Measurements from ENCODE around the gene FGFRL1. TPM values are rescaled to one million over a fixed set of nuclear protein-coding genes. Genes with fewer than 3 reads are reported as not detected.

Gene FGFRL1
- total RNA-seq, 2 donors from 2014 or later, result 38.7 to 50.4 TPM

DNA sequence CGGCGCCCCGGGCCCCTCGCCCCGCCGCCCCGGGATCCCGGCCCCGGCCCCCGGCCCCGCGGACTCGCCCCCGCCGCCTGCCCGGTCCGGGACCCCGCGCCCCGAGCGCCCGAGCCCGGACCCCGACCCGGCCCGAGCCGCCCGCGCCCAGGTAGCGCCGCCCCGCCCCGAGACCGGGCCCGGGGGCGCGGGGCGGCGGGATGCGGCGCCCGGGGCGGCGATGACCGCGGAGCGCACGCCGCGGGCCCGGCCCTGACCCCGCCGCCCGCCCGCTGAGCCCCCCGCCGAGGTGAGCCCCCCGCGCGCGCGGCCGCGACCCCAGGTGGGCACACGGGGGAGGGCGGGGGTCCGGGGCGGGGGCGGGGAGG, 224 bp downstream of the FGFRL1 start:
- TF ChIP-seq POLR2A (IDR thresholded peaks at IDR 0.05), result no peak
- TF ChIP-seq, protein P1, sequence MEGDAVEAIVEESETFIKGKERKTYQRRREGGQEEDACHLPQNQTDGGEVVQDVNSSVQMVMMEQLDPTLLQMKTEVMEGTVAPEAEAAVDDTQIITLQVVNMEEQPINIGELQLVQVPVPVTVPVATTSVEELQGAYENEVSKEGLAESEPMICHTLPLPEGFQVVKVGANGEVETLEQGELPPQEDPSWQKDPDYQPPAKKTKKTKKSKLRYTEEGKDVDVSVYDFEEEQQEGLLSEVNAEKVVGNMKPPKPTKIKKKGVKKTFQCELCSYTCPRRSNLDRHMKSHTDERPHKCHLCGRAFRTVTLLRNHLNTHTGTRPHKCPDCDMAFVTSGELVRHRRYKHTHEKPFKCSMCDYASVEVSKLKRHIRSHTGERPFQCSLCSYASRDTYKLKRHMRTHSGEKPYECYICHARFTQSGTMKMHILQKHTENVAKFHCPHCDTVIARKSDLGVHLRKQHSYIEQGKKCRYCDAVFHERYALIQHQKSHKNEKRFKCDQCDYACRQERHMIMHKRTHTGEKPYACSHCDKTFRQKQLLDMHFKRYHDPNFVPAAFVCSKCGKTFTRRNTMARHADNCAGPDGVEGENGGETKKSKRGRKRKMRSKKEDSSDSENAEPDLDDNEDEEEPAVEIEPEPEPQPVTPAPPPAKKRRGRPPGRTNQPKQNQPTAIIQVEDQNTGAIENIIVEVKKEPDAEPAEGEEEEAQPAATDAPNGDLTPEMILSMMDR (IDR thresholded peaks at IDR 0.05), result no peak
- Histone ChIP-seq H3K9me3 (no peaks in the 10 kb centered on the region), H3K4me3 (no peak overlapping the region), H3K4me1 (peaks cover 47% of the 10 kb centered on the region), H3K27me3 (no peaks in the 10 kb centered on the region), H3K36me3 (replicated peaks in 1 of 2; ENCODE audit: insufficient read depth in 1 of 2, low read depth in 2 of 2) (no peaks in the 10 kb centered on the region), H3K27ac (peak overlapping the region in 1 of 4 donors; percentile 54)
- DNase-seq (no peak), ATAC-seq (peak; percentile 1)
- intact Hi-C loops (cut with DNase I), result no loop called here
- 0% methylated on average over 15 of the region's 69 CpGs; no CpG with 5 or more reads in 1 of the 2 donors for WGBS, 2 donors

DNA sequence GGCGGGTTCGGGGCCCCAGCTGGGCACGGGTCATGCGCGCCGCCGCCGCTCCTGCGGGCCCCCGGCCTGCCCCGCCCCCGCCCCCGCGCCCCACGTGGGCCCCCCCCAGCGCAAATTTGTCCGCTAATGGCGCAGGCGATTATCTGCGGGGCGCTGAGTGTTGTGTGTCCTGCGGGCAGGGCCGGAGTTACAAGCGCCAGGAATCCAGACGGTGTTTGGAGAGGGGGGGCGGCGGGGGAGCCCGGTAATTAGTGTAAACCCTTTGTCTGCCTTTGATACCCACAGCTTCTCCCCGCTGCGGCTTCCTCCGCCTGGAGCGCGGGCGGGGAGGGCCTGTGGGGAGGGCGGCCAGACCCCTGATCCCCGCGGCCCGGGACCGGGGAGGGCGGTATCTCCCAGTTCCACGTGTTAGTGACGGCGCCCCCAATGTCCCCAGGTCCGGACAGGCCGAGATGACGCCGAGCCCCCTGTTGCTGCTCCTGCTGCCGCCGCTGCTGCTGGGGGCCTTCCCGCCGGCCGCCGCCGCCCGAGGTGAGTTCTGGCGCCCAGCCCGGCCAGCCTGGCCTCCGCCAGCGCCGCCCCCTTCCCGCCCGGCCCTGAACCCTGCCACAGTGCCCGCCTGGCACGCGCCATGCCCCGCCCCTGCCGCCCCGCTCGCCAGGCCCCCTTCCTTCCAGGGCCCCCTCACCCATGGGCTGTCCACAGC, 761 bp downstream of the FGFRL1 start:
- intact Hi-C loops (cut with DNase I), result no loop called here
- no peaks in the 10 kb centered on the region for H3K9me3 ChIP-seq
- no peaks in the 10 kb centered on the region for H3K27me3 ChIP-seq
- 2% methylated on average over 60 of the region's 69 CpGs; no CpG with 5 or more reads in 1 of the 2 donors for WGBS, 2 donors
- peak in 1 of 3 donors; percentile 10 for TF ChIP-seq POLR2A (IDR thresholded peaks at IDR 0.05)
- TF ChIP-seq, protein P1 (IDR thresholded peaks at IDR 0.05), result no peak
- DNase-seq, result peak; percentile 56 to 75 (median 65)
- no peak for ATAC-seq
- H3K4me1 ChIP-seq, result peaks cover 47% of the 10 kb centered on the region
- peak overlapping the region; percentile 8 to 41 for H3K4me3 ChIP-seq
- no peaks in the 10 kb centered on the region for H3K36me3 ChIP-seq (replicated peaks in 1 of 2; ENCODE audit: insufficient read depth in 1 of 2, low read depth in 2 of 2)
- H3K27ac ChIP-seq, result peak overlapping the region; percentile 40 to 63 (median 56)

GRCh38 chr4:1013225-1014073, 2.0 kb downstream of the FGFRL1 start:
- H3K36me3 ChIP-seq (replicated peaks in 1 of 2; ENCODE audit: insufficient read depth in 1 of 2, low read depth in 2 of 2), result no peaks in the 10 kb centered on the region
- H3K27me3 ChIP-seq, result no peaks in the 10 kb centered on the region
- no peak overlapping the region for H3K4me3 ChIP-seq
- 89 to 92% methylated on average over 6 to 31 of the region's 43 CpGs for WGBS, 2 donors
- intact Hi-C loops (cut with DNase I), result no loop called here
- H3K4me1 ChIP-seq, result peaks cover 47% of the 10 kb centered on the region
- H3K27ac ChIP-seq, result no peak overlapping the region
- no peak for DNase-seq
- no peak for ATAC-seq
- TF ChIP-seq, protein P1 (IDR thresholded peaks at IDR 0.05), result no peak
- TF ChIP-seq POLR2A (IDR thresholded peaks at IDR 0.05), result no peak
- H3K9me3 ChIP-seq, result no peaks in the 10 kb centered on the region

GRCh38 chr4:1014291-1015167, 3.1 kb downstream of the FGFRL1 start:
- no peak for ATAC-seq
- H3K4me3 ChIP-seq, result no peak overlapping the region
- intact Hi-C loops (cut with DNase I), result no loop called here
- H3K4me1 ChIP-seq, result peaks cover 40% of the 10 kb centered on the region
- H3K27ac ChIP-seq, result no peak overlapping the region
- TF ChIP-seq, protein P1 (IDR thresholded peaks at IDR 0.05), result no peak
- 78 to 89% methylated on average over 16 to 36 of the region's 36 CpGs for whole genome bisulfite sequencing, 2 donors
- H3K27me3 ChIP-seq, result no peaks in the 10 kb centered on the region
- no peak for DNase-seq
- H3K36me3 ChIP-seq (replicated peaks in 1 of 2; ENCODE audit: insufficient read depth in 1 of 2, low read depth in 2 of 2), result no peaks in the 10 kb centered on the region
- H3K9me3 ChIP-seq, result no peaks in the 10 kb centered on the region
